GM12864 (cell line): ENCODE results near the gene AQP3.
A peak's percentile ranks its signal among the peaks of the same experiment; 100 is the strongest.
"Not testable (repeated sequence)": the region's sequence is repeated elsewhere in the genome, so short reads cannot be mapped to it uniquely, and the experiment has no call there.

Experiments
- DNase-seq: peaks from one replicate; pipeline ENCODE4 v3.0.0-alpha.2; 2011; ENCODE audit warnings: low read depth
- H3K4me3 ChIP-seq: 2 replicates; pipeline ENCODE4 v1.5.1; 2011; ENCODE audit warnings: mild to moderate bottlenecking, low read depth, low read length, control low read depth
- TF ChIP-seq, protein P1 (sequence below): IDR thresholded peaks from 2 replicates; pipeline ENCODE4 v1.5.1; 2011; ENCODE audit warnings: low read depth, mild to moderate bottlenecking, moderate library complexity, low read length, control low read depth, inconsistent platforms; ENCODE audit errors: missing control alignments

AQP3 gene

DNA sequence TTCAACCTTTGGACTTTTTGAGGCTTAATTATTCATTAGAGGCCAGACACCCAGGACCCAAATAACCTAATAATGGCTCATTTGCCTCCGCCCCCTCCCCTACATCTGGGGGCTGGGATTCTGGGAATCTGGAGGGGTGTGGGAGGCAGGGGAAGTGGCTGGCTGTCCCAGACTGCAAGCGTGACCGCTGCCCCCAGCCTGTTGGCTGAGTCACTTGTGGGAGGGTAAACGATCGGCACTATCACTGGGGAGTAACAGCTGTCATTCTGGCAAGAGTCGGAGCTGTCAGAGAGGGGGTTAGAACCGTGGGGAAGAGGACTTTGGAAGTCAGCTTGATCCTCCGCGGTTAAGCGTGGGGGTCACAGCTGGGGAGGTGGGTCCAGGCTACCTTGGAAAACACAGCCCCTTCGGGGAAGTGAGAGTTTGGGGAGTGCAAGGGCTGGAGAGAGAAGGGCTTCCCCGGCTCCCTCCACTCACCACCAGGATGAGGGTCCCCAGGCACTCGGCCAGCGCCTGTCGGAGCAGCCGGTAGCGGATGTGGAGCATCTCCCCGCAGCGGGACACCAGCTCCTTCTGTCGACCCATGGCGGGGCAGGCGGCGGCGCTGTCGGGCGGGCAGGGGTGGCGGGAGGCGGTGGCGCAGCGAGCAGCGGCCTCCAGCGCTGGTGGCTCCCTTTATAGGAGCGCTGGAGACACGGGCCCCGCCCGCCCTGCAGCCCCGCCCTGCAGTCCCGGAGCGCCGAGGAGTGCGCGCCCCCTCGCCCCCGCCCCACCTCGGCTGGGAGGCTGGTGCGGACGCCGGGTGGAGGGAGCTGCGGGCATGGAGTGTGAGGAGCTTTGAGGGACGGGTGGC lies at the start of gene AQP3:
AQP3 (minus strand) TSS at position 648 of the 853 bp plus-strand sequence; CDS start at position 585, 63 bp downstream.
- no peak for DNase-seq
- peak within 1 kb of the TSS; percentile 37 for H3K4me3 ChIP-seq
- TF ChIP-seq, protein P1, sequence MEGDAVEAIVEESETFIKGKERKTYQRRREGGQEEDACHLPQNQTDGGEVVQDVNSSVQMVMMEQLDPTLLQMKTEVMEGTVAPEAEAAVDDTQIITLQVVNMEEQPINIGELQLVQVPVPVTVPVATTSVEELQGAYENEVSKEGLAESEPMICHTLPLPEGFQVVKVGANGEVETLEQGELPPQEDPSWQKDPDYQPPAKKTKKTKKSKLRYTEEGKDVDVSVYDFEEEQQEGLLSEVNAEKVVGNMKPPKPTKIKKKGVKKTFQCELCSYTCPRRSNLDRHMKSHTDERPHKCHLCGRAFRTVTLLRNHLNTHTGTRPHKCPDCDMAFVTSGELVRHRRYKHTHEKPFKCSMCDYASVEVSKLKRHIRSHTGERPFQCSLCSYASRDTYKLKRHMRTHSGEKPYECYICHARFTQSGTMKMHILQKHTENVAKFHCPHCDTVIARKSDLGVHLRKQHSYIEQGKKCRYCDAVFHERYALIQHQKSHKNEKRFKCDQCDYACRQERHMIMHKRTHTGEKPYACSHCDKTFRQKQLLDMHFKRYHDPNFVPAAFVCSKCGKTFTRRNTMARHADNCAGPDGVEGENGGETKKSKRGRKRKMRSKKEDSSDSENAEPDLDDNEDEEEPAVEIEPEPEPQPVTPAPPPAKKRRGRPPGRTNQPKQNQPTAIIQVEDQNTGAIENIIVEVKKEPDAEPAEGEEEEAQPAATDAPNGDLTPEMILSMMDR = peak; percentile 23

DNA sequence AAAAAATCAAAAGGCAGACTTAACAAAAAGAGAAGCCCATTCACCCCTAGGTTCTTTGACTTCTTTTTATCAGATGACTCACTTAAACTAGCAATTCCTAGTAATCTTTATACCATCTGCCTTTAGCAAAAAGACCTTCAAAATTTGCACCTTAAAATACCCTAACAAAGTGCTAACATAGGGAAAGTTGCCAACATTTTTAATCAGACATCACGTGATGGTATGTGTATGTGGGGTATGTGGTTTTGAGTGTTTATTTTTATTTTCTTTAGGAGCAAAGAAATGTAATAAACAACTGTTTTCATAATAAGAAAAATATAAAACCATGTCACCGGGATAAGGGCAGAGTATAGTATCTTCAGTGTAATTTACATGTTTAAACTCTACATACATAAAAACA lies 46.4 kb upstream of the AQP3 start:
- not testable (repeated sequence) for H3K4me3 ChIP-seq, DNase-seq

DNA sequence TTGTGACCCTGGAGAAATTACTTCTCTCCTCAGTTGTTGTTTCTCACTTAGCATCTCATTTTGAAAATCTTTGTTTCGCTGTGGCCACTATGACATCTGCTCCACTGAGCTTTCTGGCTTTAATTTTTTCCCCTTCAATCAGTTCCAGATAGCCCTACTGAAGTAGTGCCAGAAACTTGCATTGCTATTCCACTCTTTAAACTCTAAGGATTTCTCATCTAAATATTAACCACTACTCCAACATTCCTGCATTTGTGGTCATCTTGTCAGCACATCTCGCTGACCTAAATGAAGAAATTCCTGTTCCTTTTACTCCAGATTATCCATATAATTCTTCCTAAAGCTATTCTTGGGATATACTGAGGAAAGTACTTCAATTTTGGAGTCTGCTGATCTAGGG lies 41.7 kb upstream of the AQP3 start:
- TF ChIP-seq, protein P1 = no peak
- DNase-seq = no peak
- H3K4me3 ChIP-seq = no peak overlapping the region

DNA sequence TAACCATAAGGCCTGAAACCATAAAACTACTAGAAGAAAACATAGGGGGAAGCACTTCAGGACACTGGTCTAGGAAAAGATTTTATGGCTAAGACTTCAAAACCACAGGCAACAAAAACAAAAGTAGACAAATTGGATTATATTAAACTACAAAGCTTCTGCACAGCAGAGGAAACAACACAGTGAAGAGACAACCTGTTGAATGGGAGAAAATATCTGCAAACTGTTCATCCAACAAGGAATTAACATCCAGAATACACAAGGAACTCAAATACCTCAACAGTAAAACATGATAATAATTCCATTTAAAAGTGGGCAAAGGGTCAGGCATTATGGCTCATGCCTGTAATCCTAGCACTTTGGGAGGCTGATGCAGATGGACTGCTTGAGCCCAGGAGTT lies 37.9 kb upstream of the AQP3 start:
- not testable (repeated sequence) for DNase-seq

DNA sequence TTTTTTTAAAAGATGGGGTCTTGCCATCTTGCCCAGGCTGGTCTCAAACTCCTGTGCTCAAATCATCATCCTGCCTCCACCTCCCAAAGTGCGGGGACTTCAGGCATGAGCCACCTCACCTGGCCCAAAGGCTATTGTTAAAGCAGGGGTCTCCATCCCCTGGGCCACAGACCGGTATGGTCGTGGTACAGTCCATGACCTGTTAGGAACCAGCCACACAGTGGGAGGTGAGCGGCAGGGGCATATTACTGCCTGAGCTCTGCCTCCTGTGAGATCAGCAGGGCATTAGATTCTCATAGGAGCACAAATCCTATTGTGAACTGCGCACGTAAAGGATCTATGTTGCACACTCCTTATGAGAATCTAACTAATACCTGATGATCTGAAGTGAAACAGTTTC lies 33.6 kb upstream of the AQP3 start:
- H3K4me3 ChIP-seq = no peak overlapping the region
- DNase-seq = no peak
- TF ChIP-seq, protein P1 = no peak

More for the DNA sequence above, 37.9 kb upstream of the AQP3 start:
- not testable (repeated sequence) for H3K4me3 ChIP-seq

DNA sequence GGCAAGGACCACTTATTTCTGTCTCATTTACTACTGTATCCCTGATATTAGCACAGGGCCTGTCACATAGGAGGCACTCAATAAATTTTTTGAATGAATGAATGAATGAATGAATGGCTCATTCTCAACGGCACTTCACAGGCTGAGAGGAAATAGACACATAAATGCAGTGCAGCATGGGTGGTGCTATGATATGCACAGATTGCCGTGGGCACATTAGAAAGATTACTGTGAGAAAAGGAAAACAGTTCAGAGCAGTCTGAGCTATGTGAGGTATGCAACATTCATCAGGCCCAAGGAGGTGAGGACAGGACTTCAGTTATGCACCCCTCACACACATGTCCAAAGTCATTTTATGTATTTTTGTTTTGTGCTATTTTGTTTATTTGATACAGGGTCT lies 32.7 kb upstream of the AQP3 start:
- TF ChIP-seq, protein P1 = no peak
- H3K4me3 ChIP-seq = no peak overlapping the region
- DNase-seq = no peak

DNA sequence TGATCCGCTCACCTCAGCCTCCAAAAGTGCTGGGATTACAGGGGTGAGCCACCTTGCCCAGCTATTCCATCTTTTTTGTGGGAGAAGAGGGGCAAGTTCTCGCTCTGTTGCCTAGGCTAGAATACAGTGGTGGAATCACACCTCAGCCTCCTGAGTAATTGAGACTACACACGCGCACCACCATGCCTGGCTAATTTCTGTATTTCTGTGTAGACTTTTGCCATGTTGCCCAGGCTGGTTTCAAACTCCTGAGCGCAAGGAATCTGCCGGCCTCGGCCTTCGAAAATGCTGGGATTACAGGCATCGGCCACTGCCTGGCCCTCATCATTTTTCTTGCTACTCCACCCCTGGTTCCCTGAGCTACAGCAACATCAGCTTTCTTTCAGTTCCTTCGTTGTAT lies 29.1 kb upstream of the AQP3 start:
- TF ChIP-seq, protein P1 = no peak
- no peak overlapping the region for H3K4me3 ChIP-seq
- no peak for DNase-seq

DNA sequence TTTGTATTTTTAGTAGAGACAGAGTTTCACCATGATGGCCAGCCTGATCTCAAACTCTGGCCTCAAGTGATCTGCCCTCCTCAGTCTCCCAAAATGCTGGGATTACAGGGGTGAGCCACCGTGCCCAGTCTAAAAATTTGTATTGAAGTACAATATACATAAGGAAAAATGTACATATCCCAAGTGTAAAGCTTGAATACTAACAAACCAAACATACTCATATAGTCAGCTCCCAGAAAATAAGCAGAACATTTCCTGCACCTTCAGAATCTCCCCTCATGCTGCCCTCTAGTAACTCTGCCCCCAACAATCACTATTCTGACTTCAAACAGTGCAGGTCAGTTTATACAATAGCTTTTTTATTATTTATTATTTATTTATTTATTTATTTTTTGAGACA lies 28.0 kb upstream of the AQP3 start:
- TF ChIP-seq, protein P1 = no peak
- no peak for DNase-seq

More for the DNA sequence above, 28.0 kb upstream of the AQP3 start:
- H3K4me3 ChIP-seq = no peak overlapping the region
